H9 (cell line): Measurements from ENCODE around the gene HOATZ. TPM values are rescaled to one million over a fixed set of nuclear protein-coding genes. Genes with fewer than 3 reads are reported as not detected.

Experiments used
- DNase-seq: peaks from one replicate; pipeline ENCODE4 v3.0.0-alpha.2; 2017
- H2AFZ ChIP-seq: one replicate; pipeline ENCODE4 v1.6.1; 2013; ENCODE audit warnings: mild to moderate bottlenecking, low read length, control low read depth, moderate library complexity
- H2AK5ac ChIP-seq: 2 replicates; pipeline ENCODE4 v1.6.1; 2013; ENCODE audit warnings: low read length, control low read depth, mixed read lengths; ENCODE audit not compliant: insufficient read length
- H2BK120ac ChIP-seq: one replicate; pipeline ENCODE4 v1.6.1; 2013; ENCODE audit warnings: low read depth, mild to moderate bottlenecking, low read length, control low read depth, inconsistent platforms; ENCODE audit not compliant: poor library complexity, severe bottlenecking
- H2BK12ac ChIP-seq: 2 replicates; pipeline ENCODE4 v1.6.1; 2013; ENCODE audit warnings: low read length, control low read depth, mixed read lengths, low read depth; ENCODE audit not compliant: insufficient read length
- H2BK15ac ChIP-seq: 2 replicates; pipeline ENCODE4 v1.6.1; 2013; ENCODE audit warnings: low read depth, low read length, control low read depth
- H2BK20ac ChIP-seq: one replicate; pipeline ENCODE4 v1.6.1; 2013; ENCODE audit warnings: low read depth, mild to moderate bottlenecking, low read length, control low read depth, inconsistent platforms; ENCODE audit not compliant: poor library complexity, severe bottlenecking
- H2BK5ac ChIP-seq: 2 replicates; pipeline ENCODE4 v1.6.1; 2013; ENCODE audit warnings: low read length, control low read depth, mixed read lengths; ENCODE audit not compliant: insufficient read length
- H3K14ac ChIP-seq: 2 replicates; pipeline ENCODE4 v1.6.1; 2013; ENCODE audit warnings: low read length, control low read depth; ENCODE audit not compliant: insufficient read depth
- H3K18ac ChIP-seq: 2 replicates; pipeline ENCODE4 v1.6.1; 2013; ENCODE audit warnings: low read depth, mild to moderate bottlenecking, mixed read lengths, low read length, control low read depth; ENCODE audit not compliant: insufficient read length
- H3K23ac ChIP-seq: 2 replicates; pipeline ENCODE4 v1.6.1; 2013; ENCODE audit warnings: low read length, control low read depth, mixed read lengths, low read depth; ENCODE audit not compliant: insufficient read length
- H3K23me2 ChIP-seq: 2 replicates; pipeline ENCODE4 v1.6.1; 2013; ENCODE audit warnings: low read depth, mild to moderate bottlenecking, mixed read lengths, low read length, control low read depth; ENCODE audit not compliant: insufficient read length, poor library complexity, severe bottlenecking
- H3K27ac ChIP-seq: 2 replicates; pipeline ENCODE4 v1.5.1; 2013; ENCODE audit warnings: low read length, control low read depth, mixed read lengths, low read depth; ENCODE audit not compliant: insufficient read length
- H3K27me3 ChIP-seq: 2 replicates; pipeline ENCODE4 v1.6.1; 2013; ENCODE audit warnings: low read length, control low read depth, inconsistent platforms; ENCODE audit not compliant: insufficient read depth
- H3K4ac ChIP-seq: 2 replicates; pipeline ENCODE4 v1.6.1; 2013; ENCODE audit warnings: low read depth, mild to moderate bottlenecking, control low read depth, inconsistent platforms, low read length, moderate library complexity
- H3K4me1 ChIP-seq: 2 replicates; pipeline ENCODE4 v1.6.1; 2013; ENCODE audit warnings: low read length, control low read depth, inconsistent platforms; ENCODE audit not compliant: insufficient read depth
- H3K4me2 ChIP-seq: 2 replicates; pipeline ENCODE4 v1.6.1; 2013; ENCODE audit warnings: low read length, control low read depth, mixed read lengths; ENCODE audit not compliant: insufficient read length, insufficient read depth
- H3K56ac ChIP-seq: 2 replicates; pipeline ENCODE4 v1.6.1; 2013; ENCODE audit warnings: low read depth, mild to moderate bottlenecking, mixed read lengths, low read length, control low read depth; ENCODE audit not compliant: insufficient read length
- H3K79me1 ChIP-seq: 2 replicates; pipeline ENCODE4 v1.6.1; 2013; ENCODE audit warnings: low read depth, mild to moderate bottlenecking, moderate library complexity, low read length, control low read depth, inconsistent platforms; ENCODE audit not compliant: insufficient read depth, poor library complexity, severe bottlenecking
- H3K79me2 ChIP-seq: 2 replicates; pipeline ENCODE4 v1.6.1; 2013; ENCODE audit warnings: low read length, control low read depth, inconsistent platforms; ENCODE audit not compliant: insufficient read depth
- H3K9ac ChIP-seq: 2 replicates; pipeline ENCODE4 v1.6.1; 2013; ENCODE audit warnings: low read length, control low read depth, mixed read lengths; ENCODE audit not compliant: insufficient read length; ENCODE audit errors: extremely low read depth
- H3K9me3 ChIP-seq: one replicate; pipeline ENCODE4 v1.6.1; 2013; ENCODE audit warnings: low read depth, low read length, inconsistent platforms; ENCODE audit not compliant: control insufficient read depth
- H3T11ph ChIP-seq: one replicate; pipeline ENCODE4 v1.6.1; 2013; ENCODE audit warnings: mild to moderate bottlenecking, low read length, control low read depth, inconsistent platforms
- H4K20me1 ChIP-seq: one replicate; pipeline ENCODE4 v1.6.1; 2013; ENCODE audit not compliant: control insufficient read depth, insufficient read length, insufficient read depth
- H4K5ac ChIP-seq: 2 replicates; pipeline ENCODE4 v1.6.1; 2013; ENCODE audit warnings: low read depth, mild to moderate bottlenecking, mixed read lengths, low read length, control low read depth; ENCODE audit not compliant: insufficient read length
- H4K8ac ChIP-seq: replicated peaks from 2 replicates; pipeline ENCODE4 v1.6.1; 2013; ENCODE audit warnings: low read length, control low read depth, mixed read lengths, low read depth; ENCODE audit not compliant: insufficient read length
- H4K91ac ChIP-seq: 2 replicates; pipeline ENCODE4 v1.6.1; 2013; ENCODE audit warnings: low read depth, mild to moderate bottlenecking, moderate library complexity, mixed read lengths, low read length, control low read depth; ENCODE audit not compliant: insufficient read length
- H3K27ac Mint-ChIP-seq, 3 experiments: 2 replicates in 2 of 3; 3 replicates in 1 of 3; pipeline ENCODE4 v1.8.0; 2020 to 2021; ENCODE audit warnings: mixed read lengths in 3 of 3, mild to moderate bottlenecking in 1 of 3, moderate library complexity in 1 of 3
- H3K27me3 Mint-ChIP-seq: 2 replicates; pipeline ENCODE4 v1.8.0; 2021; ENCODE audit warnings: low read depth, mild to moderate bottlenecking, moderate library complexity, mixed read lengths
- H3K36me3 Mint-ChIP-seq, 3 experiments: 2 replicates in 2 of 3; 3 replicates in 1 of 3; pipeline ENCODE4 v1.8.0; 2020 to 2021; ENCODE audit warnings: low read depth in 3 of 3, mixed read lengths in 3 of 3; ENCODE audit not compliant: insufficient read depth in 1 of 3
- H3K4me1 Mint-ChIP-seq, 2 experiments: 2 replicates each; pipeline ENCODE4 v1.8.0; 2020; ENCODE audit warnings: mixed read lengths in 2 of 2
- H3K4me3 Mint-ChIP-seq, 2 experiments: 2 replicates in 1 of 2; 3 replicates in 1 of 2; pipeline ENCODE4 v1.8.0; 2020 to 2021; ENCODE audit warnings: mild to moderate bottlenecking in 2 of 2, mixed read lengths in 2 of 2, moderate library complexity in 1 of 2
- H3K9me3 Mint-ChIP-seq, 2 experiments: 2 replicates in 1 of 2; 3 replicates in 1 of 2; pipeline ENCODE4 v1.8.0; 2020; ENCODE audit warnings: mild to moderate bottlenecking in 2 of 2, mixed read lengths in 2 of 2, moderate library complexity in 1 of 2
- WGBS: extraction: QIAGEN DNeasy Blood & Tissue Kit; methylation state at CpG from one replicate; pipeline ENCODE4 v1.1.7; 2013; ENCODE audit warnings: missing lambda C conversion rate, low lambda C conversion rate, mixed read lengths; ENCODE audit not compliant: insufficient read length; ENCODE audit errors: extremely low coverage; 5-methylcytosine and 5-hydroxymethylcytosine counted together
- total RNA-seq: library from RNA; stranded (reverse); gene quantifications from 2 replicates; pipeline ENCODE4 v1.2.1, GENCODE V29; 2021
- TF ChIP-seq, protein P1 (sequence below): fragments of 200-600 bp; sonication (generic); conservative IDR thresholded peaks from 3 replicates; pipeline ENCODE4 v1.8.0; 2021; ENCODE audit warnings: antibody characterized with exemption, mild to moderate bottlenecking

The HOATZ gene
- total RNA-seq, 1 experiment from 2014 or later, result not detected

DNA sequence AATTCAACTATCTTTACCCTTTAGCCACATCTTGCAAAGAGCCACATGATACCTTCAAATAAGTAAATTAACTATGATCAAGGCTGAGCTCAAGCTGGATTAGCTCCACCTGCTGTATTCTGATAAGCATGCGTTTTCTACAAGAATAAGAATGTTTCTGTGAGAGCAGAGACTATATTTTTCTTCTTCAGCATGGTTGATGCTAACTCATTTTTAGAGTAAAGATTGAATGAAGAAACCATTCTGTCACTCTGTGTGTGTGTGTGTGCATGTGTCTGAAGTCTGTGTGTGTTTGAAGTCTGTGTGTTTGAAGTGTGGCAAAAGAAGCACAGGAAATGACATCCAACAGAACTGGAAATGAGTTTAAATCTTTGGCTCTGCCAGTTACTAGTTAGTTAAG lies 14.0 kb downstream of the HOATZ start:
- Mint-ChIP-seq H3K4me3 (no peak overlapping the region), H3K4me1 (peaks cover 6% of the 10 kb centered on the region in 2 experiments; a peak in 3 of 4 replicates), H3K9me3 (no peaks in the 10 kb centered on the region), H3K27me3 (no peaks in the 10 kb centered on the region), H3K36me3 (no peaks in the 10 kb centered on the region), H3K27ac (no peak overlapping the region)
- H3K18ac ChIP-seq, result no peak overlapping the region
- TF ChIP-seq, protein P1, sequence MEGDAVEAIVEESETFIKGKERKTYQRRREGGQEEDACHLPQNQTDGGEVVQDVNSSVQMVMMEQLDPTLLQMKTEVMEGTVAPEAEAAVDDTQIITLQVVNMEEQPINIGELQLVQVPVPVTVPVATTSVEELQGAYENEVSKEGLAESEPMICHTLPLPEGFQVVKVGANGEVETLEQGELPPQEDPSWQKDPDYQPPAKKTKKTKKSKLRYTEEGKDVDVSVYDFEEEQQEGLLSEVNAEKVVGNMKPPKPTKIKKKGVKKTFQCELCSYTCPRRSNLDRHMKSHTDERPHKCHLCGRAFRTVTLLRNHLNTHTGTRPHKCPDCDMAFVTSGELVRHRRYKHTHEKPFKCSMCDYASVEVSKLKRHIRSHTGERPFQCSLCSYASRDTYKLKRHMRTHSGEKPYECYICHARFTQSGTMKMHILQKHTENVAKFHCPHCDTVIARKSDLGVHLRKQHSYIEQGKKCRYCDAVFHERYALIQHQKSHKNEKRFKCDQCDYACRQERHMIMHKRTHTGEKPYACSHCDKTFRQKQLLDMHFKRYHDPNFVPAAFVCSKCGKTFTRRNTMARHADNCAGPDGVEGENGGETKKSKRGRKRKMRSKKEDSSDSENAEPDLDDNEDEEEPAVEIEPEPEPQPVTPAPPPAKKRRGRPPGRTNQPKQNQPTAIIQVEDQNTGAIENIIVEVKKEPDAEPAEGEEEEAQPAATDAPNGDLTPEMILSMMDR, result peak; percentile 25; the same call in 1 of the 3 replicates
- H2BK12ac ChIP-seq, result no peak overlapping the region
- no peaks in the 10 kb centered on the region for H3K4me1 ChIP-seq
- H3K56ac ChIP-seq, result no peak overlapping the region
- H2AFZ ChIP-seq, result no peak overlapping the region
- no peak overlapping the region for H3K27ac ChIP-seq
- H2BK15ac ChIP-seq, result no peak overlapping the region
- no peak for DNase-seq
- H4K8ac ChIP-seq, result no peak overlapping the region
- H3K79me2 ChIP-seq, result no peaks in the 10 kb centered on the region
- H3K23me2 ChIP-seq, result no peaks in the 10 kb centered on the region
- H4K20me1 ChIP-seq, result no peaks in the 10 kb centered on the region
- H3K9me3 ChIP-seq, result no peaks in the 10 kb centered on the region
- WGBS, result no CpG with 5 or more reads among the region's 1 CpG
- H3K79me1 ChIP-seq, result no peaks in the 10 kb centered on the region
- H3K9ac ChIP-seq, result no peak overlapping the region
- H3K14ac ChIP-seq, result no peak overlapping the region
- H2BK120ac ChIP-seq, result no peak overlapping the region
- H3K4ac ChIP-seq, result no peak overlapping the region
- H3K4me2 ChIP-seq, result no peak overlapping the region
- no peaks in the 10 kb centered on the region for H3K27me3 ChIP-seq
- H3K23ac ChIP-seq, result no peak overlapping the region
- H3T11ph ChIP-seq, result no peak overlapping the region
- H2AK5ac ChIP-seq, result no peak overlapping the region
- no peak overlapping the region for H4K91ac ChIP-seq
- H4K5ac ChIP-seq, result no peak overlapping the region
- H2BK20ac ChIP-seq, result no peak overlapping the region
- no peak overlapping the region for H2BK5ac ChIP-seq
